MCF 10A (cell line): ENCODE measurements around the gene PPAN. TPM values are rescaled to one million over a fixed set of nuclear protein-coding genes. Genes with fewer than 3 reads are reported as not detected.

Experiments
- BruUV-seq: library from RNA; stranded (reverse); fragments of 400-500 nt; replicated peaks from 2 replicates; lab custom pipeline; 2021; lab: Mats Ljungman, UMichigan
- CTCF ChIA-PET: fragments of 300-600 bp; sonication (Branson Sonifier 250); formaldehyde crosslinking; extraction: SDS; loops from one replicate; lab custom pipeline; 2021; ENCODE audit warnings: antibody characterized with exemption, inconsistent platforms; lab: Yijun Ruan, JAX
- POLR2A ChIA-PET: fragments of 300-600, 350-650 bp; sonication (Branson Sonifier 250); formaldehyde crosslinking; extraction: SDS; loops from one replicate; lab custom pipeline; 2020; ENCODE audit warnings: antibody characterized with exemption, inconsistent platforms; lab: Yijun Ruan, JAX
- DNase-seq: peaks from one replicate; pipeline ENCODE4 v3.0.0-alpha.2; 2018; ENCODE audit not compliant: unreplicated experiment
- H3K27ac Mint-ChIP-seq: one replicate; pipeline ENCODE4 v1.8.0; 2022; ENCODE audit warnings: mild to moderate bottlenecking, low read depth, mixed read lengths; ENCODE audit not compliant: unreplicated experiment
- H3K27me3 Mint-ChIP-seq: one replicate; pipeline ENCODE4 v1.8.0; 2022; ENCODE audit warnings: mixed read lengths; ENCODE audit not compliant: insufficient read depth, unreplicated experiment
- H3K36me3 Mint-ChIP-seq: one replicate; pipeline ENCODE4 v1.8.0; 2022; ENCODE audit warnings: mild to moderate bottlenecking, moderate library complexity, mixed read lengths; ENCODE audit not compliant: insufficient read depth, unreplicated experiment
- H3K4me1 Mint-ChIP-seq: one replicate; pipeline ENCODE4 v1.8.0; 2022; ENCODE audit warnings: mixed read lengths; ENCODE audit not compliant: insufficient read depth, unreplicated experiment
- H3K4me3 Mint-ChIP-seq: one replicate; pipeline ENCODE4 v1.8.0; 2022; ENCODE audit warnings: mild to moderate bottlenecking, moderate library complexity, mixed read lengths; ENCODE audit not compliant: unreplicated experiment
- H3K9me3 Mint-ChIP-seq: one replicate; pipeline ENCODE4 v1.8.0; 2022; ENCODE audit warnings: mixed read lengths; ENCODE audit not compliant: unreplicated experiment
- CTCF ChIP-seq: fragments of 200-600 bp; IDR thresholded peaks from one replicate; pipeline ENCODE4 v1.8.0; 2022; ENCODE audit warnings: antibody characterized with exemption, mild to moderate bottlenecking; ENCODE audit not compliant: unreplicated experiment
- intact Hi-C: fragments of 100-400 bp; cut with micrococcal nuclease; formaldehyde crosslinking; loops from 2 replicates; pipeline ENCODE4 v1.14.1; 2022
- total RNA-seq: library from RNA; stranded (reverse); gene quantifications from 2 replicates; pipeline ENCODE4 v1.2.3, GENCODE V29; 2022

Gene PPAN
- total RNA-seq, 1 experiment from 2014 or later: 123 TPM

GRCh38 chr19:10146142-10146541 lies 40.0 kb downstream of the PPAN start:
- Mint-ChIP-seq H3K4me1 (no peaks in the 10 kb centered on the region), H3K4me3 (no peak overlapping the region), H3K27me3 (no peaks in the 10 kb centered on the region), H3K9me3 (no peaks in the 10 kb centered on the region), H3K27ac (peak overlapping the region; percentile 59), H3K36me3 (peaks cover 78% of the 10 kb centered on the region)
- no peak for TF ChIP-seq CTCF
- intact Hi-C loops: no loop called here
- ChIA-PET CTCF (interaction anchor here (0.7 kb wide), 1 partner anchor 1096 kb away, joined by 3 read pairs; no protein-coding TSS in a partner anchor), POLR2A (interaction anchor here (0.6 kb wide), 1 partner anchor 105 kb away, joined by 3 read pairs; no protein-coding TSS in a partner anchor)
- no peak for DNase-seq
- no TSS peak for BruUV-seq

- POLR2A ChIA-PET: no interaction called here
- no peak for TF ChIP-seq CTCF
- no TSS peak for BruUV-seq
- Mint-ChIP-seq H3K9me3 (no peaks in the 10 kb centered on the region), H3K27ac (no peak overlapping the region), H3K4me3 (no peak overlapping the region), H3K4me1 (no peaks in the 10 kb centered on the region), H3K27me3 (no peaks in the 10 kb centered on the region), H3K36me3 (peaks cover 92% of the 10 kb centered on the region)
- CTCF ChIA-PET: interaction anchor here (0.6 kb wide), 1 partner anchor 257 kb away, joined by 7 read pairs; no protein-coding TSS in a partner anchor
- DNase-seq: no peak
- intact Hi-C loops: no loop called here
These were observed 43.3 kb downstream of the PPAN start for GRCh38 chr19:10149427-10149826.

GRCh38 chr19:10151521-10151920 lies 45.4 kb downstream of the PPAN start:
- intact Hi-C loops: no loop called here
- H3K36me3 Mint-ChIP-seq: peaks cover 87% of the 10 kb centered on the region
- H3K27me3 Mint-ChIP-seq: no peaks in the 10 kb centered on the region
- TF ChIP-seq CTCF: no peak
- H3K27ac Mint-ChIP-seq: no peak overlapping the region
- CTCF ChIA-PET: interaction anchor here (0.6 to 0.8 kb wide), 2 partner anchors 9 to 108 kb away, joined by 3 to 4 read pairs; no protein-coding TSS in a partner anchor
- H3K4me1 Mint-ChIP-seq: no peaks in the 10 kb centered on the region
- H3K4me3 Mint-ChIP-seq: no peak overlapping the region
- no peaks in the 10 kb centered on the region for H3K9me3 Mint-ChIP-seq
- DNase-seq: no peak
- no TSS peak for BruUV-seq
- POLR2A ChIA-PET: no interaction called here

- intact Hi-C loops: no loop called here
- ChIA-PET POLR2A (interaction anchor here (0.9 kb wide), 1 partner anchor 43 kb away, joined by 3 read pairs; the partner anchor contains the start of gene DNMT1), CTCF (no interaction called here)
- H3K4me3 Mint-ChIP-seq: no peak overlapping the region
- no peaks in the 10 kb centered on the region for H3K4me1 Mint-ChIP-seq
- BruUV-seq: no TSS peak
- no peaks in the 10 kb centered on the region for H3K27me3 Mint-ChIP-seq
- H3K9me3 Mint-ChIP-seq: no peaks in the 10 kb centered on the region
- H3K27ac Mint-ChIP-seq: no peak overlapping the region
- DNase-seq: no peak
- no peak for TF ChIP-seq CTCF
- peaks cover 87% of the 10 kb centered on the region for H3K36me3 Mint-ChIP-seq
These were observed 45.9 kb downstream of the PPAN start for GRCh38 chr19:10152100-10152499.
